Right lung (tissue), 5 donors: ENCODE results near the gene NDUFA8. TPM values are rescaled to one million over a fixed set of nuclear protein-coding genes. Genes with fewer than 3 reads are reported as not detected.

ENCODE experiments used
- DNase-seq, 2 donors: peaks; one replicate each; pipeline ENCODE4 v3.0.0-alpha.2; 2013
- polyA plus RNA-seq, 5 donors: library from polyadenylated mRNA; unstranded; fragments of 120-200 nt; gene quantifications; one replicate each; pipeline versions ENCODE4 v1.2.1 to v1.2.3, GENCODE V29; 2013; ENCODE audit warnings: inconsistent platforms in 1 of 5, low replicate concordance in 1 of 5; ENCODE audit not compliant: insufficient read length in 5 of 5, insufficient read depth in 1 of 5

Gene NDUFA8
- polyA plus RNA-seq, 5 donors: 45.7 to 61.0 (median 51.7) TPM

DNA sequence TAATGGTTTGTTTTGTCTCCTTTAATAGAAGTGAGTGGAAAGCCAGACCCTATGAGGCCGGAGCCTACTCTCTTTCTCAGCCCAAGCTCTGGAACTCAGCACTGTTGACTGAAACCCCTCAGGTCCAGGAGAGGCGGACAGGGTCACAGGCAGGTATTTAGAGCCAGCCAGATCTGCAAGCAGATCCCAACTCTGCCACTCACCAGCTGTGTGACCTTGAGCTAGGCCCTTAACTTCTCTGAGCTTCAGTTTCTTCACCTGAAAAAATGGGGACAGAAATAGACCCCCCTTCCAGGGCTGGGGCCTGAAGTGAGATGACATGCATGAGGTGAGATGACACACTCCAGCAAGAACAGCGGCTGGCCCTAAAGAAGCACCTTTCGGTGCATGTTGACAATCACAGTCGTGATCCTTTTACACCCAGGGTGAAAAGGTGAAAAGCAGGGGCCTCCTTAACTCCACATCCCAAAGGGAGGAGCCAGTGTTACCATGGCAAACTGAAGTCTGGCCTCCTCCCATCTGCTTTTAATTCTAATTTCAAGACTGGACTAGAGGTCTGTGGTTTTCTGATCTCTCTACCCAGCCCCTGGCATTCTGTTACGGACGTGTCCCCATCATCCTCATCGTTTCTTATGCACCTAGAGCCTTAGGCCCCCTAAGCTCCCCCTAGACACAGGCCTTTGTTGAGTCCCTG, 27.3 kb upstream of the NDUFA8 start:
- DNase-seq: no peak

DNA sequence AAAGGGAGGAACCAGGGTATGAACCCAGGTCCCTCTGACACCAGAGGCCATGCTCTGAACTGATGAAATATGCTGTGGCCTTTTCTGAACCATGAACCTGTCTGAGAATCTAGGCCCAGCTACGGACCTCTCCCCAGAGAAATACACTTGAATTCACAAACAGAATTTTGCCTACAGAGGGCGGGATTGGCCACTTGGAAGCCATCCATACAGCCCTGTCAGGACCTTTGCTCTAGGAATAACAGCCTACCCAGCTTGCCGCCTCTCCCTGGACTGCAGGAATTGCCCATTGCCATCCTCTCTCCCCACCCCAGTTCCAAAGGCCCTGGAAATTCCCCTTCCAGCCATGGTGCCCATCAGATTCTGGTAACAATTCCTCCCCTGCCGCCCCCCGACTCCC, 26.7 kb upstream of the NDUFA8 start:
- no peak for DNase-seq

DNA sequence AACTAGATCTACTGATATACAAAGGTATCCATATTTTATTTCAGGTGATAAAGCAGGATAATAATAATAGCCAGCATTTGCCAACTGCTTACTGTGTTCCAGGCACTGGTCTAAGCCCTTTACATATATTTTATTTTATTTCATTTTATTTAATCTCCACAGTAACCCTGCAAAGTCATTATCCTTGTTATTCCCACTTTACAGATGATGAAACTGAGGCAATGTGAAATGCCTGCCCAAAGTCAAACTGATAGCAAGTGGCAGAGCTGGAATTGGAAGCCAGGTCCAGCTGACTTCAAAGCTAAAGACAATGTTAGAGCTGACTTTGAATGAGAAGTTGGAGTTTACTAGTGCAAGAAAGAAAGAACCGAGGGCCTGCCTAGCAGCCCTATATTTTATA, 25.0 kb upstream of the NDUFA8 start:
- DNase-seq: no peak

DNA sequence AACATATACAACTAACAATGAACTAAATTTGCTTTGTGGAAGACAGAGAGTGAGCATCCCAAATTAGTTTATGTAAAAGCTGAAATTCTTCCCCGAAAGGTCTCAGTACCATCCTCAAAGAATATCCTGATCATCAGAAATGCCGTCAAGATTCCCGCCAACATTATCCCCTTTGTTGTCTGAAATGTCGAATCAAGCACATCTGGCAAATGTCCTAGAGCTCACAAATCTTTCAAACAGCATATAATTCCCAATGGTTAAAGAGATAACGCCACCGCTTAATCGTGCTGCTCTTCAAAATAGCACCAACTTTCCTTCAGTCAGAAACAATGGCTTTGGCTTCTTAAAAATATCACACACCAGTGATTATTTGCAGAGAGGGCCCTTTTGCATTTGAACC, 23.9 kb upstream of the NDUFA8 start:
- no peak for DNase-seq

DNA sequence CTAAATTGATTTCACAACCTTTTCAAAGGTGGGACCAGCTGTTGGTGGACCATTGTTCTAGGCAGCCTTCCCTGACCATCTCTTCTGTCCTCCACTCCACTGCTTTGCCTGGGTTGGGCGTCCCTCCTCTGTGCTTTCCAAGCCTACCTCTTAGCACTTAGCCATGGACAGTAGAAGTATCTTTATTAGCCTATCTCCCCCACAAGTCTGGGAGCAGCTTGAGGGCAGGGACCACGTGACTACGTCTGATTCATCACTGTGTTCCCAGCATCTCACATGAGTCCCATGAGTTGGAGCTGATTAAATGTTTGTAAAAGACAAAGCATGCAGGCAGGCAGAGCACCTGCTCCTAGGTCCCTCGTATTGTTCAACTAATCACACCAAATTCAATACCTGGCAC, 21.1 kb upstream of the NDUFA8 start:
- no peak for DNase-seq

DNA sequence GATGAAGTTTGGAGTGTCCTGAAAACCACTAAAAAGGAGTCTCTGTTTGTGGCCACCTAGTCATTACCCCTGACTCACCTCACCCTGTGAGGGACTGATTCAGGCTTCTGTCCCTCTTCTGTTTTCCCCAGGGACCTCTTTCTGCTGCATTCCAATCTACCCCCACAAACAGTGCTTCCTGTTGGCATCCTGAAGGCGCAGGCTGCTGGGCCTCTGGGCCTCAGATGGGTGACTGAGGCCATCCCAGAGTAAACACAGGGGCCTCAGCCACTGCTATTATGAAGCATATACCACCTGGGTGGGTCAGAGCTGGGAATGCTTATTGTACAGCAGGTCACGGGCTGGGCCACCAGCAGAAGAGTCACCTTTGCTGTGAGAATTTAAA, 20.1 kb upstream of the NDUFA8 start:
- DNase-seq: no peak

DNA sequence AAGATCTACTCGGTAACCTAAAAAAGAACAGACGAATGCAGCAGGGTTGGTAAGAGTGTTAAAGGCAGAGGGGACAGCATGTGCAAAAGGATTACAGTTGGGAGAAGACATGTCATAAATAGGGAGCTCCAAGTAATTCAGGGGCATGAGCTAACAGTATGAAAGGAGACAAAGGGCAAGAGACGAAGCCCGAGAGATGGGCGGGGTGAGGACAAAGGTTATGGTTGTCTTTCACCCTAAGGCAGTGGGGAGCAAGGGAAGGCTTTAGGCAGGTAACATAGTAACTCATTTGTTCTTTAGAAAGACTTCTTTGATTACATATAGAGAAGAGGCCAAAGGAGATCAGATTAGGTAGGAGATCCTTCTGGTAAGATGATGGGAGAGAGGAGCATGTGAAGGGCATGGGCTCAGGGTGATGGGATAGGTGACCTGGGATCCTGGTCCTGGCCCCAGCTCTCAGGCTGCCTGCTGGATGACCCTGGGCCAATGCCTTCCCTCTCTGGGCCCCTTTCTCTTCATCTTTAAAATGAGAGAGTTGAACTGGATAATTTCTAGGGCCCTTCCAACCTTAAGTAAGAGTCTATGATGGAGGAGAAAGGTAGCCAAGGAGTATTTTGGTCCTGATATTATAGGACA, 19.6 kb upstream of the NDUFA8 start:
- no peak for DNase-seq

DNA sequence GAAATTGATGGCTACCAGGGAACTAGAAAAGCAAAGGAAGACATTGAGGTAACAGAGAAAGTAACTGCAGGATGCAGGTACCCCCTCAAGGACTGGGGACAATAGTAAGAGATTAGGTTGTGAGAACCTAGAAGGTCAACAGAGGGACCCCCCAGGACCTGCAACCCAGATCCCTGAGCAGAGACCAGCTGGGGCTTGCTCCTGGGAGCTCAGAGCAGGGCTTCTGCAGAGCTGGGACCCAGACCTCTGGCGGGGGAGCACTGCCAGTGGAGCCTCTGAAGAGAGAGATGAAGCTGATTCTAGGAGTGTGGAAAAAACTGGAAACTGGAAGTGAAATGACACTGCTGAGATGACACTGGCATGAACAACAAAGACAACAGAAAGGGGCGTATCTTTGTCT, 17.3 kb upstream of the NDUFA8 start:
- DNase-seq: no peak

DNA sequence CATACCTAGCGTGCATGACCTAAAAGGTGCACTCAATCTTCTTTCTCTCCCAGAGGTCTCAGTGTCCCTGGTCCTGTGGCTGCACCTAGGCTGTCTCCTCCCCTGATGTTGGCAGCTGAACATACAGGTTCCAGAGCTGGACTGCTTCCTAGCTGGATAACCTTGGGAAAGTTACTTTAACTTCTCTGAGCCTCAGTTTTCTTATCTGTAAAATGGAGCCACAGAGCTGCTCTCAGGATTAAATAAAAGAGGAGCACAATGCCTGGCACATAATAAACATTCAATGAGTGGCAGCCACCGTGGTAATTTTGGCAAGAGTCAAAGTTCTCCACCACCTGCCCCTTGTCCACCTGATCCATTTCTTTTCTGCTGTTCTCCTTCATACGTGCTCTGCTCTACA, 14.1 kb upstream of the NDUFA8 start:
- DNase-seq: no peak

DNA sequence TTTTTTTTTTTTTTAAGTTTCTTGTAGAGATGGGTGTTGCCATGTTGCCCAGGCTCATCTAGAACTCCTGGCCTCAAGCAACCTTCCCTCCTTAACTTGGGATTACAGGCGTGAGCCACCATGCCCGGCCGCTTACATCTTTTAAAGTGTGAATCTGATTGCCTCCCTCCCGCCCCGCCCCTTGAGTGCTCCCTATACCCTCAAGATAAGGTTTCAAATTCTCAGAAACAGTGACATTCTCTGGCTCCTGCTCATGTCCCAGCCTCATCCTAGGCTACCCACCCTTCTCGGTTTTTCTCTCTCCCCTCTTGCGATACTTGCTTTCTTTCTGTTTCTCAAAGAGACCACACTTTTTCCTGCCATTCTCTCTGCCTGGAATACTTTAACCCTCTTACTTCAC, 12.6 kb upstream of the NDUFA8 start:
- no peak for DNase-seq

DNA sequence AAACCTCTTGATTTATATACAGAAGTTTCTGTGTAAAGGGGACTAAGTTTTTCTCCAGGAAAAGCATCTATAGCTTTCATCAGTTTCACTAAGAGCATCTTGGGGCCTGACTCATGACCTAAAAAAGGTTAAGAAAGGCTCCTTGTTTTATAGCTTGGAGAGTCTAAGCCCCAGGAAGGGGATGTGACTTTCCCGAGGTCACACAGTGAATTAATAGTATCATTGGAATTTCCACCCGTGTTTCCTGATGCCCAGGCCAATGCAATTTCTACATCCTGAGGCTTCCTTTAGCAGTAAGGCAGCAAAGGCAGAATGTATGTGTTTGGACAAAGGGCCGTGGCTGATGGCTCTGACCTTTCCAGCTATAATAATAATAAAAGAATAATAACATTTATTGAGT, 8.8 kb upstream of the NDUFA8 start:
- no peak for DNase-seq

DNA sequence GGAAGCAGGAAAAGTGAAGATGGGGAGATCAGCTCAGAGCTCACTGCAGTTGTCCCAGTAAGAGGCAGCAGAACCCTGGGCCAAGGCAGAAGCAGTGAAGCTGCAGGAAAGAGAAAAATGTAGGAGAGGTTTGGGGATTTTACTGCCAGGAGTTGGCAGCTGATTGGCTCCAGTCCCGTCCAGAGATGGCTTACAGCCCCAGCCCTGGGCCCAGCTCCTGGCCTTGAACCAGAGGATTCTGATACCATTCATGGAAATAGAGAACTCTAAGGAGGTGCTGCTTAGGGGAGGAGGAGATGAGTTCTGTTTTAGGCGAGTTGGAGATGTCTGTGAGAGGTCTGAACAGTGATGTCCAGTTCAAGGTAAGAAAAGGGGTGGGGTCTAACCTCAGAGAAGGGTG, 4.7 kb upstream of the NDUFA8 start:
- DNase-seq: no peak

DNA sequence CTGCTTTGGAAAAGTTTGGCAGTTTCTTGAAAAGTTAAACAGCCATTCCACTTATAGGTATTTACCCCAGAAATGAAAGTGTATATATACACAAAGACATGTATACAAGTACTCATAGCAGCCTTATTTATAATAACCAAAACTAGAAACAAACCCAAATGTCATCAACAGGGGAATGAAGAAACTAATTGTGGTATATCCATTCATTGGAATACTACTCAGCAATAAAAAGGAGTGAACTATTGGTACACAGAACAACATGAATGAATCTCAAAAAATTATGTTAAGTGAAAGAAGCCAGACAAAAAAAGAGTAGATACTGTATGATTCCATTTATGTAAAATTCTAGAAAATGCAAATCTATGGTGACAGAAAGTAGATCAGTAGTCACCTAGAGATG, 2.8 kb upstream of the NDUFA8 start:
- DNase-seq: no peak

DNA sequence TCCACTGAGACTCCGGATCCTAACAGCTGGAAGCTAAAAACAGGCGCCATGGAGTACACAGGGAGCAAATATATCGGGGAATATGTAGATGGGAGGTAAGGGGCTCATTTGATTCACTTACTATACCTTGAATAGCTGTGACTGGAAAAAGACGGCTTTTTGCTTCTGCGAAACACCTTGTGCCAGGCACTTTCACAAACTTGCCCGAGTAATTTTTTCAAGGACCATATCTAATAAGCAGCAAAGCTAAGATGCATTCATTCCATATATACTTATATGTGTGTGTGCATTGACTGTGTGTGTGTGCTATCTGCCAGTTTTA, 307 bp upstream of the NDUFA8 start:
- DNase-seq: no peak

DNA sequence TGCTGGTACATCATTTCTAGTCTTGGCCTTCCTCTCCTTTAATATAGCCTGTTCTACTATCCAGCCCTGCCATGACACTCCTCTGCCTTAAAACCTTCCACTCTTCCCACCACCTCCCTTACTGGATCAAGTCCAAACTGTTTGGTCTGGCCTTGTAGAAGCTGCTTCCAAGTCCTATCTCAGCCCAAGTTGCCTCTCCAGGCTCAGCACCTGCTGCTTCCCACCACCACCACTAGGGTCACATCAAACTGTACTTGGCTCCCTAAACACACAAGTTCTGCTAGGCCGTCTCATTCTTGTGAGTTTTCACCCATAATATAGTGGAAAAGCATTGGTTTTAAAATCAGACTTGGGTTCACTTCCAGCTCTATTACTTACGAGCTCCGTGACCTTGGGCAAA, 1.4 kb downstream of the NDUFA8 start:
- DNase-seq: no peak

DNA sequence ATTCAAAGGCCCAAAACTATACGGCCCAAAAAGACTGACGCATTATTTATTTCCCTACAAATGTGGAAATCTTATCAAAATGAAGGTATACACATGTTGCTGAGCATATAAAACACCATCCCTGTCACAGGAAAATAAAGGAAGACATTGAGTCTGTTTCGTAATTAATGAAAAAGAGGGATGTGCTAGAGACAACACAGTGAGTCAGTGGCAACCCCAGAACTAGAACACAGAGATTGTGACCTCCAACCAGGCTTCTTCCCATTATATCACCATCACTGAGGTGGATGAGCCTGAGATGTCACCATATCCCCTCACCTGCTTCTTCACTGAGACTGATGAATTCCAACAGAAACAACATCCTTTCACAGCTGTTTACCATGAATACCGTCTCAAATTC, 3.8 kb downstream of the NDUFA8 start:
- no peak for DNase-seq

DNA sequence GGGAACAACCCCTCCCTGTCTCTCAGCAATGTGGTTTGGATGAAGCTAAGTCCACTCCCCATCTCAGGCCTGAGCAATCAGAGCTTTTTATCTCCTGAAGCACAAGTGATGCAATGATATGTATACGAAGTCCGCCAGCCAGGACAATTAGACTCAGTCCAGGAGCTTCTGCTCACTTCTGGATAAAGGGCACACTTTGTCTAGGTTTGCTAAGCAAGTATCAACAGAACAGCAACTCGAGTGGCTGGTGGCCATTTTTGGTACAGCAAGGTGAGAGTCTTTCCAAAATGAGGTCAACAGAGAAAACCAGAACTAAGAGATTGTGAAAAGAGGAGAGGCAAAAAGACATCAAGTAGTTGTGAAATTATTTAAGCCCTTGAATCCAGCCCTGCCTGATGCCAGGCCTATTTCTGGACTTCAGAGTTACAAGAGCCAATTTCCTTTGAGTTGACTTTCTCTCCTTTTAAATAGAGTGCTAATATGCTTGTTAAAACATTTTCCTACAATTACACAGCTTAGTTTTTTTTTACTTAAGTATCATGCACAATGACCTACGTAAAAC, 8.2 kb downstream of the NDUFA8 start:
- DNase-seq: no peak

DNA sequence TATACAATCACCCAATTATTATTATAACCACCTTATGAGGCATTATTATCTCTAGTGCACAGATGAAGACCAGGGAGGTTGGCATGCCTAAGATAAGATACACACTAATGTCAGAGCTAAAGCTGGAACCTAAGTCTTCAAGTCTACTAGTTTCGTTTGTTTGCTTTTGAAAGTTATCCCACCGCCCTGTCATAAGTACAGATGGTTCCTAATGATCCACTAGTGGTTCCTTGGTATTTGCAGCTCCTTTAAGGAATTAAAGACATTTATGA, 14.1 kb downstream of the NDUFA8 start:
- no peak for DNase-seq

DNA sequence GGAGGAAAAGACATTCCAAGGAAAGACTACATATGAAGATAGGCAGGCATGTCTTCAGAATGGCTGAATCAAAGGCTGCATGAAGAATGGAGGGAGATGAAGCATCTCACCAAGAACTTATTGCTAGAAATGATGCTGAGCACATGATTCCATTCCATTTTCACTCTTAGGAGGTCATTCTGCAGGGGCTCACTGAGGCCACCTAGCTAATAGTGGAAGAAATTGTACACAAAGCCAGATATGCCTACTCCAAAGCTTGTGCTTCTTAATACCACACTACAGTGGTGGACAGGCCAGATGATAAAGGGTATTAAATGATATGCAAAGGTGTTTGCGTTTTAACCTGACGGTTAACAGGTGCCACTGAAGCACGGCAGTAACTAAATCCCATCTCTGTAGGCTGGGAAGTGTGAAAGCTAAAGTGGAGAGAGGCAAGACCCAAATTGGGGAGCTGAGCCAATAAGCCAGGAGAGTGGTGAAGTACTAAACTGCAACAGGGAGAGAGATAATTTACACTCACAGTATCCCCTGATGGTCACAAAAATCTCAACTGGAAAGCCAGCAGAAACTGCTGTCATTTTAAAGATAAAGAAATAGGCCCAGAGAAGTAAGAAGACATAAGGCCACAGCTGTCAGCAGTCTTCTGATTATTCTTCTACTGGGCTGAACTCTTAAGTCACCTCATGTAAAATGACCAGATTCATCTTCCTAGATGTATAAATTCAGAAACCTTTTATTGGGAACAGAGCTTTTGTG, 14.6 kb downstream of the NDUFA8 start:
- no peak for DNase-seq

DNA sequence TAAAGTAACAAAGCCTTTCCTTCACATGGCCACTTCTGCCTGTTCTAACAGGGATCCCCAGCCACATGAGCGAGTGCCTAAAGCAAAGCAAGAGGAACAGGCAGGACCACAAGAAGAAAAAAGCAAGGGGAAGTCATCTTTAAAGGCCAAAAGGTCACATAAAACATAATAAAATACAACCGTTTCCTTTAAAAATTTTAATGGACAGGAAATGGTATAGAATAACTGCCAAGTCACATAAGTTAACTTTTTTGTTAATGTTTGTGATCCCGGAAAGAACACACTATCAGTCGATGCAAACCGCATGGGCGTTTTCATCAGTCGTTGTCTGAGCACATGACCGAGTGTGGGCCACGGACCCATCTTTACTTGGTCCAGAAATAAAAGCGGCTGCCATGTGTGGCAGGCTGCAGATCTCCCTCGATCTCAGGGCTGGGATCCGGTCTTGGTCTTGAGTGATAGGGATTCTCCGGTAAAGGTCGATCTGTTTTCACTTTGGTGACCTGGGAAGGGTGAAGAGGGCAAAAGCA, 15.6 kb downstream of the NDUFA8 start:
- DNase-seq: no peak

DNA sequence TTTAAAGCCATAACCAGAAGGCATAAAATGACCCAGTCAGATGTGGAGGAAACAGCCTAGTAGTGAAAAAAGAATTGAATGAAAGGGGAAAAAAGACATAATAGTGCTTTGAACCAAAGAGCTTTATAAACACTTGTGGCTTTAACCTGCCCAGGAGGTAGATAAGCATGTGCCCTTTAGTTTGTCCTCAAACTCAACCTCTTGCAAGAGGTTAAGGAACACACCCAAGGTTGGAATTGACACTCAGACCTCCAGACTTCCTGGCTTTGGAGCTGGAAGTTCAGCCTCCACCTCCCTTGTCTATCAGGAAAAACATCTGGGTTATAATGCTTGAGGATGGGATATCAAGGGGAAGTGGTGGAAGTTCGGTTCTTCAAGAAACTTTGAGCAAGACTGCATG, 16.3 kb downstream of the NDUFA8 start:
- DNase-seq: no peak

DNA sequence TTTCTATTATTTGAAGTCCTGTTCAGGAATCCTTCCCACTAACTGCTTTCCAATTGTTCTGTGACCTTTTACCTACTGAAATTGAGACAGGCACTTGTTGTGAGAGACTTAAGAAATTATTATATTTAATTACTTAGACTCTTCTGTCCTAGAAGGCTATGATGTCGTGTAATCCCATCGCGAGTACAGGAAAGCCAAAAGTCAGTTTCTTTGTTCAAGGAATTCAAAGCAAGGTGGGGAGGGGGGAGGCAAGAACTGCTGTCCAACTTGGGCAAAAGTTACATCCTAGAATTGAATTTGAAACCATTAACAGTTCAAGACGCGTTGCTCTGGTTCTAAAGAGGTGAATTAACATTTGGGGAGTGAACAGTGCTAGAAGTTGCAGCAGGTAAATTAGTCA, 17.9 kb downstream of the NDUFA8 start:
- DNase-seq: no peak
